ENCODE data around the gene PPID.

The PPID gene

GRCh38 chr4:158681629-158682028, 41.6 kb downstream of the PPID start:
- Histone ChIP-seq H3K4me3 (ENCODE audit: low read length) (no peak overlapping the region), H3K4me1 (ENCODE audit: insufficient read depth, low read length) (no peaks in the 10 kb centered on the region), H3K9me3 (ENCODE audit: insufficient read depth, low read depth, low read length) (no peaks in the 10 kb centered on the region), H3K27ac (ENCODE audit: low read length) (no peak overlapping the region), H3K27me3 (ENCODE audit: insufficient read depth, low read length) (no peaks in the 10 kb centered on the region), H3K9ac (ENCODE audit: low read depth, low read length) (no peak overlapping the region), H3K36me3 (ENCODE audit: insufficient read depth, low read depth, low read length) (no peaks in the 10 kb centered on the region)

GRCh38 chr4:158678767-158679166, 44.4 kb downstream of the PPID start:
- H3K36me3 ChIP-seq (ENCODE audit: insufficient read depth, low read depth, low read length): no peaks in the 10 kb centered on the region
- no peaks in the 10 kb centered on the region for H3K4me1 ChIP-seq (ENCODE audit: insufficient read depth, low read length)
- H3K9ac ChIP-seq (ENCODE audit: low read depth, low read length): no peak overlapping the region
- no peak overlapping the region for H3K4me3 ChIP-seq (ENCODE audit: low read length)
- no peaks in the 10 kb centered on the region for H3K27me3 ChIP-seq (ENCODE audit: insufficient read depth, low read length)
- no peak overlapping the region for H3K27ac ChIP-seq (ENCODE audit: low read length)
- no peaks in the 10 kb centered on the region for H3K9me3 ChIP-seq (ENCODE audit: insufficient read depth, low read depth, low read length)

DNA sequence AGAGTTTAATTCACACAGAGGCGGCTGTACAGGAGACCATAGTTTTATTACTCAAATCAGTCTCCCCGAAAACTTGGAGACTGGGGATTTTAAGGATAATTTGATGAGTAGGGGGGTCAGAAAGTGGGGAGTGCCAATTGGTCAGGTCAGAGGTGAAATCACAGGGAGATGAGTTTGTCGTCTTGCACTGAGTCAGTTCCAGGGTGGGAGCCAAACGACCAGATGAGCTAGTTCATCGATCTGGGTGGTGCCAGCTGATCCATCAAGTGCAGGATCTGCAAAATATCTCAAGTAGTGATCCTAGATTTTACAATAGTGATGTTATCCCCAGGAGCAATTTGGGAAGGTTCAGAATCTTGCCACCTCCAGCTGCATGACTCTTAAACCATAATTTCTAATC, 47.1 kb downstream of the PPID start:
- H3K27ac ChIP-seq (ENCODE audit: low read length): no peak overlapping the region
- H3K9ac ChIP-seq (ENCODE audit: low read depth, low read length): no peak overlapping the region
- H3K36me3 ChIP-seq (ENCODE audit: insufficient read depth, low read depth, low read length): no peaks in the 10 kb centered on the region
- no peaks in the 10 kb centered on the region for H3K4me1 ChIP-seq (ENCODE audit: insufficient read depth, low read length)
- H3K27me3 ChIP-seq (ENCODE audit: insufficient read depth, low read length): no peaks in the 10 kb centered on the region
- H3K9me3 ChIP-seq (ENCODE audit: insufficient read depth, low read depth, low read length): no peaks in the 10 kb centered on the region
- H3K4me3 ChIP-seq (ENCODE audit: low read length): no peak overlapping the region

- Histone ChIP-seq H3K27me3 (ENCODE audit: insufficient read depth, low read length) (no peaks in the 10 kb centered on the region), H3K9ac (ENCODE audit: low read depth, low read length) (no peak overlapping the region), H3K4me1 (ENCODE audit: insufficient read depth, low read length) (peaks cover 3% of the 10 kb centered on the region; the same call in 1 of the 2 replicates), H3K36me3 (ENCODE audit: insufficient read depth, low read depth, low read length) (peaks cover 9% of the 10 kb centered on the region; the same call in 1 of the 2 replicates), H3K27ac (ENCODE audit: low read length) (no peak overlapping the region), H3K4me3 (ENCODE audit: low read length) (no peak overlapping the region), H3K9me3 (ENCODE audit: insufficient read depth, low read depth, low read length) (no peaks in the 10 kb centered on the region)
These were observed 49.6 kb downstream of the PPID start for GRCh38 chr4:158673633-158674032.

DNA sequence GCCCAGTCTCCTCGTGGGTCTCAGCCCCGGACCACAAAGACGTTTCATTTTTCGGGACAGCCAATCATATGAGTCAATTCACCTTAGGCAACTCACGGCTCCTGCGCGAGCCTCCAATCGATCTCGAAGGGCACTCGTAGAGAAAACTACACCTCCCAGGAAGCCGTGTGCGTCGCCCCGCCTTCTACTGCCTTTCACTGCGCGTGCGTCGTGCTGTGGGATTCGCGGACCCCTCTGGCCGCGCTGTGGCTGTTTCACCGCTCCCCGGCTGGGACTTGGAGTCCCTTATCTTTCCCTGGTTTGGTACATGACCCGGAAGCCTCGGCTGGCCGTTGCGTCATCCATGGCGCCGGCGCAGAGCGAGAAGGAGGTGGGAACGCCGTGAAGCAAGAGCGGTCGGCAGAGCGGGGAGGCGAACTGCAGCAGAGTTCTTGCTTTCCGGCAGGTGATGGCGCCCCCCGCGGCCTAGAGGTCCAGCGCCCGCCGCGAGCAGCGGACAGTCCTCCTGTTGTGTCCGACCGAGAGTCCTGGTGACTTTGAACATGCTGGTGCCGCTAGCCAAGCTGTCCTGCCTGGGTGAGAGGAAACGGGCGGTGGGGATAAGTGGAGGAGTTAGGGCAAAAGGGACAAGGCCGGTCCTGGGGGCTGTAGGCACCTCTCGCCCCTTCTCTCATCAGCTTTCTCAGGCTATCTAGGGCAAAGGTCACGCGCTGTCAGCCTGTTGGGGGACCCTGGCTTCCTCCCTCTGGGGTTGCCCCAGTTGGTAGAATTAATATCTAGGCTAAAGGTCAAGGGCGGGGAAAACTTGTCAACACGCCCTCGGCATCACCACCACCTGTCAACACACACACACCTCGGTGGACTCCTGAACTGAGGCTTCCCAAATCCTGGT, 51.0 kb downstream of the PPID start, which contains the start of gene ETFDH:
TSS of gene ETFDH (plus strand) at position 382 of the 892 bp plus-strand sequence. CDS start at position 543, 161 bp downstream.
- no peak within 1 kb of the TSS for H3K27ac ChIP-seq (ENCODE audit: low read length)
- peak within 1 kb of the TSS; percentile 82 for H3K9ac ChIP-seq (ENCODE audit: low read depth, low read length)
- H3K4me3 ChIP-seq (ENCODE audit: low read length): peak within 1 kb of the TSS; percentile 84
- H3K9me3 ChIP-seq (ENCODE audit: insufficient read depth, low read depth, low read length): no peaks in the 10 kb centered on the region
- no peaks in the 10 kb centered on the region for H3K27me3 ChIP-seq (ENCODE audit: insufficient read depth, low read length)
- H3K4me1 ChIP-seq (ENCODE audit: insufficient read depth, low read length): peaks cover 3% of the 10 kb centered on the region; the same call in 1 of the 2 replicates
- H3K36me3 ChIP-seq (ENCODE audit: insufficient read depth, low read depth, low read length): peaks cover 14% of the 10 kb centered on the region

DNA sequence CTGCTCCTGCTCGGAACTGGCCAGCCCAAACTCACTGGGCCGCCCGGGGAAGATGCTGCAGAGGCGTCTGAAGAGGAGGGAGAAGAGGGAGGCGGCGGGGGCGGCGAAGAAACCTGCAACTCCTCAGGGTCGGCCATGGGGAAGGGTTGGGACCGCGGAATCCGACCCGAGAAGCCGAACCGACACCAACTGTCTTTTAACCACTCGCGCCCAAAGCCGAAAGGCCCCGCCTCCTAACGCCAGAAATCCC, 51.6 kb downstream of the PPID start, which contains the start of gene C4orf46:
TSS of gene C4orf46 (minus strand) at position 223 of the 250 bp plus-strand sequence. CDS start at position 137, 86 bp downstream.
- no peaks in the 10 kb centered on the region for H3K9me3 ChIP-seq (ENCODE audit: insufficient read depth, low read depth, low read length)
- peak within 1 kb of the TSS; percentile 84 for H3K4me3 ChIP-seq (ENCODE audit: low read length)
- H3K36me3 ChIP-seq (ENCODE audit: insufficient read depth, low read depth, low read length): peaks cover 18% of the 10 kb centered on the region
- H3K4me1 ChIP-seq (ENCODE audit: insufficient read depth, low read length): peaks cover 3% of the 10 kb centered on the region; the same call in 1 of the 2 replicates
- no peak within 1 kb of the TSS for H3K27ac ChIP-seq (ENCODE audit: low read length)
- no peaks in the 10 kb centered on the region for H3K27me3 ChIP-seq (ENCODE audit: insufficient read depth, low read length)
- H3K9ac ChIP-seq (ENCODE audit: low read depth, low read length): peak within 1 kb of the TSS; percentile 82

- Histone ChIP-seq H3K4me1 (ENCODE audit: insufficient read depth, low read length) (peaks cover 3% of the 10 kb centered on the region; the same call in 1 of the 2 replicates), H3K9ac (ENCODE audit: low read depth, low read length) (peak overlapping the region; percentile 82), H3K36me3 (ENCODE audit: insufficient read depth, low read depth, low read length) (peaks cover 21% of the 10 kb centered on the region), H3K9me3 (ENCODE audit: insufficient read depth, low read depth, low read length) (no peaks in the 10 kb centered on the region), H3K27me3 (ENCODE audit: insufficient read depth, low read length) (no peaks in the 10 kb centered on the region), H3K4me3 (ENCODE audit: low read length) (peak overlapping the region; percentile 84), H3K27ac (ENCODE audit: low read length) (no peak overlapping the region)
These were observed 52.1 kb downstream of the PPID start for GRCh38 chr4:158670975-158671664.

DNA sequence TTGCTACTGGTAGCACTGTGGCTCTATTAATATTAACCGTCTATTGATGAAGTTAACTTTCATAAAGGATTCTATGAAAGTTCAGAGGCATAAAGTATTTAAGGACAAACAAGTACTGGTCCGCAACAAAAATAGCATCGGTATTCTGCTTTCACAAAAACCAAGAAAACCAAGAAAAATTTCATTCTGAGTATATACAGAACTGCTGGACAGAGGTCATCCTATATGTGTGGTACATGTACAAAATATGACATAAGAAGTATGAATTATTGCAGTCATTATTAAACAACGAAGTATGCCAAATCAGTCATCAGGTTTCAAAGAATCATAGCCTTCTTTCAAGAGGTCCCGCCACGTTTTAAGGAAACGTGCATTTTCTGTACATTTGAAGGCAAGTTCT, 53.9 kb downstream of the PPID start:
- H3K9ac ChIP-seq (ENCODE audit: low read depth, low read length): no peak overlapping the region
- no peaks in the 10 kb centered on the region for H3K9me3 ChIP-seq (ENCODE audit: insufficient read depth, low read depth, low read length)
- no peaks in the 10 kb centered on the region for H3K27me3 ChIP-seq (ENCODE audit: insufficient read depth, low read length)
- no peak overlapping the region for H3K4me3 ChIP-seq (ENCODE audit: low read length)
- peaks cover 30% of the 10 kb centered on the region for H3K36me3 ChIP-seq (ENCODE audit: insufficient read depth, low read depth, low read length)
- no peak overlapping the region for H3K27ac ChIP-seq (ENCODE audit: low read length)
- H3K4me1 ChIP-seq (ENCODE audit: insufficient read depth, low read length): peaks cover 3% of the 10 kb centered on the region; the same call in 1 of the 2 replicates

- no peak overlapping the region for H3K4me3 ChIP-seq (ENCODE audit: low read length)
- H3K9me3 ChIP-seq (ENCODE audit: insufficient read depth, low read depth, low read length): no peaks in the 10 kb centered on the region
- H3K4me1 ChIP-seq (ENCODE audit: insufficient read depth, low read length): peaks cover 3% of the 10 kb centered on the region; the same call in 1 of the 2 replicates
- no peak overlapping the region for H3K9ac ChIP-seq (ENCODE audit: low read depth, low read length)
- peaks cover 30% of the 10 kb centered on the region for H3K36me3 ChIP-seq (ENCODE audit: insufficient read depth, low read depth, low read length)
- H3K27me3 ChIP-seq (ENCODE audit: insufficient read depth, low read length): no peaks in the 10 kb centered on the region
- no peak overlapping the region for H3K27ac ChIP-seq (ENCODE audit: low read length)
These were observed 55.5 kb downstream of the PPID start for GRCh38 chr4:158667651-158668198.

GRCh38 chr4:158666892-158667291, 56.3 kb downstream of the PPID start:
- H3K36me3 ChIP-seq (ENCODE audit: insufficient read depth, low read depth, low read length): peaks cover 30% of the 10 kb centered on the region

DNA sequence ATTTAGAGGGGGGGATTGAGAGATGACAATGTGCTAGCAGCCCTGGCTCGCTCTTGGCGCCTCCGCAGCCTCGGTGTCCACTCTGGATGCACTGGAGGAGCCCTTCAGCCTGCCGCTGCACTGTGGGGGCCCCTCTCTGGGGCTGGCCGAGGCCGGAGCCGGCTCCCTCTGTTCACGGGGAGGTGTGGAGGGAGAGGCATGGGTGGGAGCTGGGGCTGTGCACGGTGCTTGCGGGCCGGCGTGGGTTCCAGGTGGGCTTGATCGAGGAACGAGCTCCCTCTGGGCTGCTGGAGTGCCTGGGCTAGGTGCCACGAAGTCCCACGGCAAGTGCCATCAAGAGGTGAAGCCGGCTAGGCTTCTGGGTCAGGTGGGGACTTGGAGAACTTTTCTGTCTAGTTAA, 58.4 kb downstream of the PPID start:
- Histone ChIP-seq H3K4me1 (ENCODE audit: insufficient read depth, low read length) (no peaks in the 10 kb centered on the region), H3K9me3 (ENCODE audit: insufficient read depth, low read depth, low read length) (no peaks in the 10 kb centered on the region), H3K27me3 (ENCODE audit: insufficient read depth, low read length) (no peaks in the 10 kb centered on the region), H3K4me3 (ENCODE audit: low read length) (no peak overlapping the region), H3K9ac (ENCODE audit: low read depth, low read length) (no peak overlapping the region), H3K27ac (ENCODE audit: low read length) (no peak overlapping the region), H3K36me3 (ENCODE audit: insufficient read depth, low read depth, low read length) (peaks cover 30% of the 10 kb centered on the region)

More at GRCh38 chr4:158666892-158667291, 56.3 kb downstream of the PPID start:
- H3K9me3 ChIP-seq (ENCODE audit: insufficient read depth, low read depth, low read length): no peaks in the 10 kb centered on the region
- H3K4me1 ChIP-seq (ENCODE audit: insufficient read depth, low read length): peaks cover 3% of the 10 kb centered on the region; the same call in 1 of the 2 replicates
- no peak overlapping the region for H3K27ac ChIP-seq (ENCODE audit: low read length)
- no peak overlapping the region for H3K9ac ChIP-seq (ENCODE audit: low read depth, low read length)
- H3K27me3 ChIP-seq (ENCODE audit: insufficient read depth, low read length): no peaks in the 10 kb centered on the region
- H3K4me3 ChIP-seq (ENCODE audit: low read length): no peak overlapping the region

Measured in iPS-20b (cell line).